GM23338 (cell line): ENCODE data around the gene RNF175. TPM values are rescaled to one million over a fixed set of nuclear protein-coding genes. Genes with fewer than 3 reads are reported as not detected.
A peak's percentile ranks its signal among the peaks of the same experiment; 100 is the strongest.

Experiments used
- ATAC-seq: fragments of 200-7000 bp; cut with Tn5 transposase; 3 replicates; pipeline ENCODE4 v1.9.1; 2020
- DNase-seq: peaks from one replicate; pipeline ENCODE4 v3.0.0-alpha.2; 2015; ENCODE audit warnings: low spot score
- H2AFZ ChIP-seq: fragments of 200-600 bp; sonication (generic); 2 replicates; pipeline ENCODE4 v1.8.0; 2016; ENCODE audit warnings: antibody characterized with exemption, mild to moderate bottlenecking, moderate library complexity
- H3F3A ChIP-seq: fragments of 200-600 bp; sonication (generic); replicated peaks from 2 replicates; pipeline ENCODE4 v1.8.0; 2017; ENCODE audit warnings: antibody characterized with exemption, mixed run types, low read depth
- H3K27ac ChIP-seq: fragments of 200-600 bp; sonication (generic); 2 replicates; pipeline ENCODE4 v1.6.1; 2016; ENCODE audit warnings: low read depth
- H3K27me3 ChIP-seq: fragments of 200-600 bp; sonication (generic); 2 replicates; pipeline ENCODE4 v1.8.0; 2016; ENCODE audit warnings: mild to moderate bottlenecking, mixed run types, moderate library complexity; ENCODE audit not compliant: insufficient read depth
- H3K36me3 ChIP-seq: fragments of 200-600 bp; sonication (generic); 2 replicates; pipeline ENCODE4 v1.8.0; 2016; ENCODE audit warnings: mild to moderate bottlenecking; ENCODE audit not compliant: insufficient read depth
- H3K4me1 ChIP-seq: fragments of 200-600 bp; sonication (generic); 2 replicates; pipeline ENCODE4 v1.8.0; 2016; ENCODE audit warnings: mild to moderate bottlenecking, moderate library complexity; ENCODE audit not compliant: insufficient read depth
- H3K4me2 ChIP-seq: fragments of 200-600 bp; sonication (generic); 2 replicates; pipeline ENCODE4 v1.7.1; 2017; ENCODE audit warnings: mixed run types
- H3K4me3 ChIP-seq: fragments of 200-600 bp; sonication (generic); 2 replicates; pipeline ENCODE4 v1.6.1; 2016; ENCODE audit warnings: mixed run types
- H3K79me2 ChIP-seq: fragments of 200-600 bp; sonication (generic); replicated peaks from 2 replicates; pipeline ENCODE4 v1.8.0; 2017; ENCODE audit warnings: mild to moderate bottlenecking; ENCODE audit not compliant: insufficient read depth
- H3K9me2 ChIP-seq: fragments of 200-600 bp; sonication (generic); 2 replicates; pipeline ENCODE4 v1.8.0; 2017; ENCODE audit not compliant: insufficient read depth
- H4K20me1 ChIP-seq: fragments of 200-600 bp; sonication (generic); replicated peaks from 2 replicates; pipeline ENCODE4 v1.8.0; 2017; ENCODE audit warnings: mild to moderate bottlenecking; ENCODE audit not compliant: insufficient read depth
- H3K27ac Mint-ChIP-seq: 2 replicates; pipeline ENCODE4 v1.8.0; 2020; ENCODE audit warnings: inconsistent platforms, mild to moderate bottlenecking, moderate library complexity, mixed read lengths
- H3K27me3 Mint-ChIP-seq: 3 replicates; pipeline ENCODE4 v1.8.0; 2022; ENCODE audit warnings: low read depth, mild to moderate bottlenecking, moderate library complexity, mixed read lengths, inconsistent platforms; ENCODE audit not compliant: insufficient read depth, poor library complexity
- H3K36me3 Mint-ChIP-seq: 3 replicates; pipeline ENCODE4 v1.8.0; 2021; ENCODE audit warnings: low read depth, mild to moderate bottlenecking, inconsistent platforms, moderate library complexity, mixed read lengths
- H3K4me1 Mint-ChIP-seq: 3 replicates; pipeline ENCODE4 v1.8.0; 2020; ENCODE audit warnings: mild to moderate bottlenecking, inconsistent platforms, mixed read lengths
- H3K4me3 Mint-ChIP-seq: 3 replicates; pipeline ENCODE4 v1.8.0; 2021; ENCODE audit warnings: moderate library complexity, mild to moderate bottlenecking, inconsistent platforms, mixed read lengths
- H3K9me3 Mint-ChIP-seq: 3 replicates; pipeline ENCODE4 v1.8.0; 2020; ENCODE audit warnings: moderate library complexity, mild to moderate bottlenecking, inconsistent platforms, mixed read lengths
- CREB1 ChIP-seq: fragments of 250-450 bp; sonication (Bioruptor Pico); IDR thresholded peaks from 2 replicates; pipeline ENCODE4 v1.5.0; 2020; ENCODE audit warnings: low read depth, mild to moderate bottlenecking, moderate library complexity
- CTCF ChIP-seq, 2 experiments: fragments of 200-600 bp in 1 of 2; sonication (generic) in 1 of 2; conservative IDR thresholded peaks; 2 replicates each; pipeline versions ENCODE4 v1.5.1 to v1.6.1; 2016 to 2017; ENCODE audit warnings: antibody characterized with exemption in 2 of 2, low read depth in 2 of 2, mild to moderate bottlenecking in 2 of 2, moderate library complexity in 1 of 2
- ETS1 ChIP-seq: IDR thresholded peaks from 2 replicates; pipeline ENCODE4 v1.6.1; 2016; ENCODE audit warnings: antibody characterized with exemption
- EZH2 ChIP-seq: fragments of 200-600 bp; sonication (generic); IDR thresholded peaks from one replicate; pipeline ENCODE4 v1.8.0; 2017; ENCODE audit warnings: antibody characterized with exemption, mild to moderate bottlenecking, low read depth; ENCODE audit not compliant: unreplicated experiment
- EZH2phosphoT487 ChIP-seq: fragments of 200-600 bp; sonication (generic); IDR thresholded peaks from one replicate; pipeline ENCODE4 v1.8.1; 2018; ENCODE audit warnings: antibody characterized with exemption; ENCODE audit not compliant: unreplicated experiment
- REST ChIP-seq: IDR thresholded peaks from one replicate; pipeline ENCODE4 v1.6.1; 2018; ENCODE audit warnings: antibody characterized with exemption; ENCODE audit not compliant: unreplicated experiment
- ZNF114 ChIP-seq: fragments of 250-450 bp; sonication (Bioruptor Pico); IDR thresholded peaks from 2 replicates; pipeline ENCODE4 v1.5.0; 2020; ENCODE audit warnings: mild to moderate bottlenecking, moderate library complexity
- ZNF331 ChIP-seq: fragments of 250-450 bp; sonication (Bioruptor Pico); IDR thresholded peaks from 2 replicates; pipeline ENCODE4 v1.5.0; 2020; ENCODE audit warnings: low read depth, mild to moderate bottlenecking, moderate library complexity
- polyA plus RNA-seq: library from polyadenylated mRNA; unstranded; fragments of >200 nt; fragmentation: Nextera tagmentation; extraction: Ambion mirVana; gene quantifications from 2 replicates; pipeline ENCODE4 v1.2.1, GENCODE V29; 2016
- total RNA-seq: library from RNA; depleted of rRNA; stranded (reverse); fragments of >200 nt; shearing (Covaris generic); gene quantifications from 2 replicates; pipeline ENCODE4 v1.2.3, GENCODE V29; 2014

Gene RNF175
- total and polyA plus RNA-seq, 2 experiments from 2014 or later, result 4.7 to 4.8 TPM

GRCh38 chr4:153731239-153731638 lies 28.6 kb downstream of the RNF175 start:
- no peak overlapping the region for H3K27ac ChIP-seq

More at GRCh38 chr4:153731239-153731638, 28.6 kb downstream of the RNF175 start:
- Mint-ChIP-seq H3K9me3 (no peaks in the 10 kb centered on the region), H3K4me1 (peaks cover 6% of the 10 kb centered on the region; the same call in 2 of the 3 replicates), H3K27me3 (no peaks in the 10 kb centered on the region), H3K4me3 (no peak overlapping the region), H3K36me3 (no peaks in the 10 kb centered on the region), H3K27ac (0 out of 2 replicates have a peak overlapping the region, but pooled peaks have one; percentile 0)
- no peak overlapping the region for H3K4me2 ChIP-seq
- H3K4me3 ChIP-seq, result no peak overlapping the region
- H3K9me2 ChIP-seq, result no peaks in the 10 kb centered on the region
- peaks cover 10% of the 10 kb centered on the region for H3K4me1 ChIP-seq
- TF ChIP-seq EZH2phosphoT487 (no peak), CREB1 (no peak), ZNF114 (CRISPR knock-in tag) (no peak), CTCF (conservative IDR thresholded peaks at IDR 0.05; ENCODE audit: low read depth in 2 of 2) (no peak), EZH2 (no peak), REST (no peak), ZNF331 (CRISPR knock-in tag) (no peak), ETS1 (no peak)
- no peak overlapping the region for H2AFZ ChIP-seq
- ATAC-seq (no peak), DNase-seq (no peak)
- no peaks in the 10 kb centered on the region for H3F3A ChIP-seq
- H3K27me3 ChIP-seq, result no peaks in the 10 kb centered on the region
- 0 out of 2 replicates have a peak, but pooled peaks cover 2% of the 10 kb centered on the region for H4K20me1 ChIP-seq
- H3K36me3 ChIP-seq, result no peaks in the 10 kb centered on the region
- H3K79me2 ChIP-seq, result no peaks in the 10 kb centered on the region
